Natural killer cell (primary cell): Measurements from ENCODE around the gene ATP6V1G2. TPM values are rescaled to one million over a fixed set of nuclear protein-coding genes. Genes with fewer than 3 reads are reported as not detected.
A peak's percentile ranks its signal among the peaks of the same experiment; 100 is the strongest.

ENCODE experiments used
- ATAC-seq, 3 donors: fragments of 150-1000 bp in 2 of 3; fragments of 200-7000 bp in 1 of 3; cut with Tn5 transposase; 1 replicate in 1 of 3; 2 replicates in 2 of 3; pipeline ENCODE4 v1.10.0; 2021; ENCODE audit warnings: mild to moderate bottlenecking in 2 of 3, moderate library complexity in 2 of 3
- DNase-seq, 2 donors: peaks; one replicate each; pipeline versions ENCODE4 v3.0.0 to v3.0.0-alpha.2; 2013 to 2021; ENCODE audit warnings: mixed read lengths in 1 of 2
- H3K27ac ChIP-seq: one replicate; pipeline ENCODE4 v1.5.1; 2013; ENCODE audit warnings: mild to moderate bottlenecking, low read length
- H3K27me3 ChIP-seq: one replicate; pipeline ENCODE4 v1.6.1; 2013; ENCODE audit warnings: low read length; ENCODE audit not compliant: control insufficient read depth, insufficient read depth
- H3K36me3 ChIP-seq: one replicate; pipeline ENCODE4 v1.6.1; 2013; ENCODE audit warnings: low read length; ENCODE audit not compliant: control insufficient read depth, insufficient read depth
- H3K4me1 ChIP-seq: one replicate; pipeline ENCODE4 v1.6.1; 2013; ENCODE audit warnings: low read length; ENCODE audit not compliant: control insufficient read depth, insufficient read depth
- H3K4me3 ChIP-seq: one replicate; pipeline ENCODE4 v1.5.1; 2013; ENCODE audit warnings: low read length
- H3K9me3 ChIP-seq: one replicate; pipeline ENCODE4 v1.6.1; 2013; ENCODE audit warnings: low read length; ENCODE audit not compliant: control insufficient read depth, insufficient read depth
- H3K27ac Mint-ChIP-seq, 2 donors: one replicate each; pipeline ENCODE4 v1.8.0; 2022; ENCODE audit warnings: mild to moderate bottlenecking in 2 of 2, mixed read lengths in 2 of 2, moderate library complexity in 1 of 2
- H3K27me3 Mint-ChIP-seq, 2 donors: one replicate each; pipeline ENCODE4 v1.8.0; 2022; ENCODE audit warnings: low read depth in 2 of 2, mixed read lengths in 2 of 2
- H3K36me3 Mint-ChIP-seq: one replicate; pipeline ENCODE4 v1.8.0; 2022; ENCODE audit warnings: mixed read lengths
- H3K4me1 Mint-ChIP-seq, 2 donors: one replicate each; pipeline ENCODE4 v1.8.0; 2022; ENCODE audit warnings: mixed read lengths in 2 of 2
- H3K4me3 Mint-ChIP-seq: one replicate; pipeline ENCODE4 v1.8.0; 2022; ENCODE audit warnings: mild to moderate bottlenecking, moderate library complexity, mixed read lengths
- H3K9me3 Mint-ChIP-seq, 2 donors: one replicate each; pipeline ENCODE4 v1.8.0; 2022; ENCODE audit warnings: mixed read lengths in 2 of 2
- WGBS: methylation state at CpG from one replicate; pipeline ENCODE4 v1.1.7; 2013; ENCODE audit warnings: missing lambda C conversion rate; ENCODE audit not compliant: insufficient coverage; 5-methylcytosine and 5-hydroxymethylcytosine counted together
- intact Hi-C: fragments of 100-400 bp; cut with micrococcal nuclease; formaldehyde crosslinking; loops from one replicate; pipeline ENCODE4 v1.14.2; 2022
- total RNA-seq, 4 donors: library from RNA; stranded (reverse); fragments of 120-200 nt in 1 of 4; gene quantifications; one replicate each; pipeline versions ENCODE4 v1.2.3 to v1.2.4, GENCODE V29; 2013 to 2022
- TF ChIP-seq, protein P1 (sequence below): fragments of 200-600 bp; IDR thresholded peaks from one replicate; pipeline ENCODE4 v1.8.0; 2022; ENCODE audit warnings: antibody characterized with exemption

ATP6V1G2 gene
- total RNA-seq, 3 donors from 2014 or later (not counting 1 experiment from before 2014, with no cell fraction given) = 1.0 to 2.5 (median 2.1) TPM

DNA sequence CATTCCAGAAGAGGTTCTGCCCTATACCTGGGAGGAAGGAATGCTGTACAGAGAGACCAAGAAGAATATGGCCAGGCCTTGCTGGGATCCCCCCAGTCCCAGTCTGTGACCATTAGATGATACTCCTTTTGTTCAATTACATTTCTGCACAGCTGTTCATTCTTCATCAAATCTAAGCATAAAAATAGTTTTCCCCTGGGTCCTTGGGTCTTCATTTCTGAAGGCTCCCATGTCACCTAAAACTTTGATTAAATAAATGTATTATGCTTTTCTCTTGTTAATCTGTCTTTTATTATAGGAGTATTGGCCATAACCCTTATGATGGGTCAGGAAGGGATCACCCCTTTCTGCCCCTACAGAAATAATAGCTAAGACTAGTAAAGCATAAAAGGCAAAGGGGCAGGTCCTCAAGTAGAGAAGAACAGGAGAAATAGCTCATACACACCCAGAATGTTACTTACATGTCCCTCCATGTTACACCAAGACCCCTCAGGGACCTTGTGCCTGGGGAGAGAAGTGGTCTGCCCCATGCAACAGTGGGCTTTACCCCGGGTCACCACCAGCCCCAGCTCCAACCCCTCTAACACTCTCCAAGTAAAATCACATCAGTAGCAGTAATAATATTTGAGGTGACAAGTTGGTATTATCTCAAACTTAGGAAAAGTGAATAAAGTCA lies 23.6 kb upstream of the ATP6V1G2 start:
- H3K36me3 ChIP-seq = no peaks in the 10 kb centered on the region
- Mint-ChIP-seq H3K27ac (peak overlapping the region; percentile 61 to 95), H3K9me3 (no peaks in the 10 kb centered on the region), H3K4me3 (no peak overlapping the region), H3K4me1 (peaks cover 51 to 66% of the 10 kb centered on the region in 2 donors), H3K36me3 (no peaks in the 10 kb centered on the region), H3K27me3 (no peaks in the 10 kb centered on the region)
- no peaks in the 10 kb centered on the region for H3K9me3 ChIP-seq
- H3K4me3 ChIP-seq = no peak overlapping the region
- TF ChIP-seq, protein P1, sequence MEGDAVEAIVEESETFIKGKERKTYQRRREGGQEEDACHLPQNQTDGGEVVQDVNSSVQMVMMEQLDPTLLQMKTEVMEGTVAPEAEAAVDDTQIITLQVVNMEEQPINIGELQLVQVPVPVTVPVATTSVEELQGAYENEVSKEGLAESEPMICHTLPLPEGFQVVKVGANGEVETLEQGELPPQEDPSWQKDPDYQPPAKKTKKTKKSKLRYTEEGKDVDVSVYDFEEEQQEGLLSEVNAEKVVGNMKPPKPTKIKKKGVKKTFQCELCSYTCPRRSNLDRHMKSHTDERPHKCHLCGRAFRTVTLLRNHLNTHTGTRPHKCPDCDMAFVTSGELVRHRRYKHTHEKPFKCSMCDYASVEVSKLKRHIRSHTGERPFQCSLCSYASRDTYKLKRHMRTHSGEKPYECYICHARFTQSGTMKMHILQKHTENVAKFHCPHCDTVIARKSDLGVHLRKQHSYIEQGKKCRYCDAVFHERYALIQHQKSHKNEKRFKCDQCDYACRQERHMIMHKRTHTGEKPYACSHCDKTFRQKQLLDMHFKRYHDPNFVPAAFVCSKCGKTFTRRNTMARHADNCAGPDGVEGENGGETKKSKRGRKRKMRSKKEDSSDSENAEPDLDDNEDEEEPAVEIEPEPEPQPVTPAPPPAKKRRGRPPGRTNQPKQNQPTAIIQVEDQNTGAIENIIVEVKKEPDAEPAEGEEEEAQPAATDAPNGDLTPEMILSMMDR = no peak
- DNase-seq = no peak
- intact Hi-C loops = no loop called here
- no peak overlapping the region for H3K27ac ChIP-seq
- WGBS = no CpG with 5 or more reads among the region's 1 CpG
- no peak for ATAC-seq
- peaks cover 82% of the 10 kb centered on the region for H3K4me1 ChIP-seq
- no peaks in the 10 kb centered on the region for H3K27me3 ChIP-seq

DNA sequence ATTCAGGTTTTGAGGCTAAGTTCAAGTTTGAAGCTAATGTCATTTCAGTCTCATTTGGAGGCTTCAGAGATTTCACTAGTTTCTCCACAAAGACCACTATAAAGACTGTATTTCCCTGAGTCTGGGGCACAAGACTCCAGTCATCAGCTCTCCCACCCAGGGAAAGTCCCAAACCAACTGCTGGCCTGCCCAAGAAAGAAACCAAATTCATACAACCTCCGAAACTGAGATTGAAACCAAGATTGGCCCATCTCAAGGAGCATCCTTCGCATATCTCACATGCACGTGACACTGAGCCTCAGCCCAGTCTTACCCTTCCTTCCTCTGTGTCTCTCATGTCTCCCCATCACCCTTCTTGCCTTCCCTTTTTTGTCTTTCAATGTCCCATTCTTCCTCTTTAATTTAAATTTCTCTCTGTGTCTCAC lies 22.1 kb upstream of the ATP6V1G2 start:
- WGBS = 0% methylated on average over 3 of the region's 3 CpGs
- H3K4me3 Mint-ChIP-seq = peak overlapping the region; percentile 78

DNA sequence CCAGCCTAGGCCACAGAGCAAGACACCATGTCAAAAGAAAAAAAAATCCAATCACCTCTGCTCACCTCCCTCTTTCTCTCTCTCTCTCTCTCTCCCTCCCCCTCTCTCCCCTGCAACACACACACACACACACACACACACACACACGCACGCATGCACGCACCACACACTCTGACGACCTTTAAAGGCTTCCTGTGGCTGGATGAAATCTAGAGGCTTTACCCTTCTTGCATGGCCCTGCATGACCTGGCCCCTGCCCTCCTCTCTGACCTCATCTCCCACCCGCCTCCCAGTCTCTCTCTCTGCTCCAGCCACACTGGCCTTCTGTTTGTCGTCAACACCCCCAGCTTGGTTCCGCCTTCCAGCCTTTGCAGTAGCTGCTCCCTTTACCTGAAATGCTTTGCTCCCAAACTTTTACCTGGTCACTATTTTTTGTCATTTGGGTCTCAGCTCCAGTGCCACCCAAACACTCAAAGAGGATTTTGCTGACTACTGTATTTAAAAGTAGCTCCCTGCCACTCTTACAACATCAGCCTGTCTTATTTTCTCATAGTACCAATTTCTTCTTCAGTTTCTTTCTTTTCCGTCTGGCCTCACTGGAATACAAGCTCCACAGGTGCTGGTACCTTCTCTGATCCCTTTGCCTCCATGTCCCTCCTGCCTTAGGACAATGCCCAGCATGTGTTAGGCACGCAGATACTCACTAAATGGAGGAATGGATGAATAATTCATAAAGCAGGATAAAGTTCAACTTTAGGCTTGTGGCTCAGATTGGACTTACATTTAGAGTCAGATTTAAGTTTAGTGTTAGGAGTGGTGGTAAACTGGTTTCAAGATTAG lies 21.3 kb upstream of the ATP6V1G2 start:
- Mint-ChIP-seq H3K36me3 (no peaks in the 10 kb centered on the region), H3K27ac (peak overlapping the region; percentile 95), H3K4me3 (peak overlapping the region; percentile 78), H3K4me1 (peaks cover 35 to 53% of the 10 kb centered on the region in 2 donors), H3K9me3 (no peaks in the 10 kb centered on the region), H3K27me3 (no peaks in the 10 kb centered on the region)
- peak overlapping the region; percentile 75 for H3K27ac ChIP-seq
- intact Hi-C loops = loop anchor here (1.0 kb wide), 1 partner anchor 7 kb away; no protein-coding TSS in a partner anchor
- DNase-seq = peak in 1 of 2 donors; percentile 60
- no peaks in the 10 kb centered on the region for H3K36me3 ChIP-seq
- TF ChIP-seq, protein P1 = no peak
- peaks cover 62% of the 10 kb centered on the region for H3K4me1 ChIP-seq
- peak; percentile 23 to 36 (median 31) for ATAC-seq
- WGBS = 42% methylated on average over 9 of the region's 9 CpGs
- H3K27me3 ChIP-seq = no peaks in the 10 kb centered on the region
- H3K9me3 ChIP-seq = no peaks in the 10 kb centered on the region
- no peak overlapping the region for H3K4me3 ChIP-seq

More for the DNA sequence above, 22.1 kb upstream of the ATP6V1G2 start:
- no peaks in the 10 kb centered on the region for H3K27me3 Mint-ChIP-seq
- no peaks in the 10 kb centered on the region for H3K36me3 Mint-ChIP-seq
- H3K4me1 Mint-ChIP-seq = peaks cover 41 to 55% of the 10 kb centered on the region in 2 donors
- Histone ChIP-seq H3K27ac (peak overlapping the region; percentile 75), H3K27me3 (no peaks in the 10 kb centered on the region), H3K4me3 (no peak overlapping the region), H3K36me3 (no peaks in the 10 kb centered on the region), H3K4me1 (peaks cover 67% of the 10 kb centered on the region), H3K9me3 (no peaks in the 10 kb centered on the region)
- H3K27ac Mint-ChIP-seq = peak overlapping the region; percentile 95
- TF ChIP-seq, protein P1 = no peak
- DNase-seq (peak in 1 of 2 donors; percentile 95), ATAC-seq (peak; percentile 72 to 86 (median 85))
- no peaks in the 10 kb centered on the region for H3K9me3 Mint-ChIP-seq
- intact Hi-C loops = loop anchor here (1.0 kb wide), 1 partner anchor 8 kb away; no protein-coding TSS in a partner anchor
